H4 (cell line): ENCODE measurements around the gene RTTN. TPM values are rescaled to one million over a fixed set of nuclear protein-coding genes. Genes with fewer than 3 reads are reported as not detected.

ENCODE experiments used
- DNase-seq: peaks from one replicate; pipeline ENCODE4 v3.0.0-alpha.2; 2015; ENCODE audit warnings: low spot score
- total RNA-seq: library from RNA; depleted of rRNA; stranded (reverse); fragments of >200 nt; shearing (Covaris generic); gene quantifications from 2 replicates; pipeline ENCODE4 v1.2.3, GENCODE V29; 2014

Gene RTTN
- total RNA-seq, 1 experiment from 2014 or later: 12.2 TPM

- DNase-seq: no peak
These were observed 180.7 kb downstream of the RTTN start for GRCh38 chr18:70024829-70025228.

- no peak for DNase-seq
These were observed 181.4 kb downstream of the RTTN start for GRCh38 chr18:70024093-70024492.

- DNase-seq: no peak
These were observed 182.9 kb downstream of the RTTN start for GRCh38 chr18:70022636-70023035.

GRCh38 chr18:70021498-70021897 is 184.0 kb downstream of the RTTN start:
- DNase-seq: no peak

GRCh38 chr18:70021043-70021442 is 184.4 kb downstream of the RTTN start:
- DNase-seq: no peak

GRCh38 chr18:70019991-70020390 is 185.5 kb downstream of the RTTN start:
- DNase-seq: no peak

GRCh38 chr18:70019136-70019535 is 186.4 kb downstream of the RTTN start:
- DNase-seq: no peak

GRCh38 chr18:70015127-70015526 is 190.4 kb downstream of the RTTN start:
- DNase-seq: no peak

- DNase-seq: no peak
These were observed 199.9 kb downstream of the RTTN start for GRCh38 chr18:70005580-70005979.

- DNase-seq: no peak
These were observed 200.8 kb downstream of the RTTN start for GRCh38 chr18:70004696-70005095.

- DNase-seq: no peak
These were observed 205.8 kb downstream of the RTTN start for GRCh38 chr18:69999656-70000055.

- no peak for DNase-seq
These were observed 206.9 kb downstream of the RTTN start for GRCh38 chr18:69998523-69998987.

GRCh38 chr18:69996951-69997798 is 208.3 kb downstream of the RTTN start:
- no peak for DNase-seq

GRCh38 chr18:69996417-69996816 is 209.1 kb downstream of the RTTN start:
- DNase-seq: no peak

GRCh38 chr18:69995774-69996173 is 209.7 kb downstream of the RTTN start:
- DNase-seq: no peak

- DNase-seq: no peak
These were observed 212.7 kb downstream of the RTTN start for GRCh38 chr18:69992776-69993175.

GRCh38 chr18:69987870-69988269 is 217.6 kb downstream of the RTTN start:
- DNase-seq: no peak

- DNase-seq: no peak
These were observed 220.2 kb downstream of the RTTN start for GRCh38 chr18:69985239-69985638.

GRCh38 chr18:69982417-69982816 is 223.1 kb downstream of the RTTN start:
- DNase-seq: no peak

- DNase-seq: no peak
These were observed 223.5 kb downstream of the RTTN start for GRCh38 chr18:69981948-69982347.

- no peak for DNase-seq
These were observed 224.3 kb downstream of the RTTN start for GRCh38 chr18:69980982-69981804.

- no peak for DNase-seq
These were observed 225.0 kb downstream of the RTTN start for GRCh38 chr18:69980509-69980908.
